Parathyroid adenoma (tissue), 2 donors: ENCODE measurements around the gene SAMD9L.
"Not testable (repeated sequence)": the region's sequence is repeated elsewhere in the genome, so short reads cannot be mapped to it uniquely, and the experiment has no call there.

Experiments
- H2AFZ ChIP-seq: fragments of 300-600 bp; sonication (generic); one replicate; pipeline ENCODE4 v1.7.0; 2017; ENCODE audit warnings: antibody characterized with exemption, mild to moderate bottlenecking
- H3K27ac ChIP-seq: fragments of 300-600 bp; sonication (generic); one replicate; pipeline ENCODE4 v1.7.0; 2017
- H3K27me3 ChIP-seq: fragments of 300-600 bp; sonication (generic); one replicate; pipeline ENCODE4 v1.7.0; 2017; ENCODE audit warnings: low read length; ENCODE audit not compliant: control insufficient read depth, insufficient read depth
- H3K36me3 ChIP-seq: fragments of 300-600 bp; sonication (generic); one replicate; pipeline ENCODE4 v1.7.0; 2017; ENCODE audit warnings: low read length; ENCODE audit not compliant: control insufficient read depth, insufficient read depth
- H3K4me1 ChIP-seq: fragments of 300-600 bp; sonication (generic); one replicate; pipeline ENCODE4 v1.7.0; 2017; ENCODE audit warnings: control low read depth
- H3K4me2 ChIP-seq: fragments of 300-600 bp; sonication (generic); one replicate; pipeline ENCODE4 v1.7.0; 2017; ENCODE audit warnings: low read length
- H3K4me3 ChIP-seq: fragments of 300-600 bp; sonication (generic); one replicate; pipeline ENCODE4 v1.7.0; 2017; ENCODE audit warnings: low read depth, low read length
- H3K79me2 ChIP-seq: fragments of 300-600 bp; sonication (generic); one replicate; pipeline ENCODE4 v1.7.0; 2017; ENCODE audit warnings: control low read depth
- H3K9ac ChIP-seq: fragments of 300-600 bp; sonication (generic); one replicate; pipeline ENCODE4 v1.7.0; 2017; ENCODE audit warnings: mild to moderate bottlenecking
- H3K9me3 ChIP-seq: fragments of 300-600 bp; sonication (generic); one replicate; pipeline ENCODE4 v1.7.0; 2017; ENCODE audit warnings: low read length; ENCODE audit not compliant: control insufficient read depth
- CTCF ChIP-seq: fragments of 300-600 bp; sonication (generic); IDR thresholded peaks from one replicate; pipeline ENCODE4 v1.7.0; 2017; ENCODE audit warnings: antibody characterized with exemption, mild to moderate bottlenecking
- donor health status: primary hyperparathyroidism.

SAMD9L gene

GRCh38 chr7:93140582-93141191, 7.5 kb downstream of the SAMD9L start:
- H3K4me2 ChIP-seq: no peak overlapping the region

DNA sequence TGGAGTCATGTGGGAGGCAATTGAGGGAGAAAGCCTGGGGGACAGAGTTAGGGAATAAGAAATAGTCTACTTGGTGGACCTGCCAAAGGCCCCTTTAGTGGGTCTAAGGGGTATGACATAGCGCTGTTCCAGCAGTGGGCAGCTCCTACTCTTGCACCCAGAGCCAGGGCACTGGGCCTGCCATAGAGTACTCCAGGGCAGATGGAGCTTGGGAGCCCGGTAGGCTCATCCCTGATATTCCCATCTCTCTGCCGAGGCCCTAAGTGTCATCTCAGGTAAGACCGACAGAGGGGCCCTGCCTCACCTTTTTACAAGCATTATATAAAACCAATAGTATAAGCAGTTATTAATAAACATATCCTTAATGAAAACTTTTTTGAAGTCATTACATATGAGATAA, 9.6 kb downstream of the SAMD9L start:
- Histone ChIP-seq H2AFZ (no peak overlapping the region), H3K4me2 (no peak overlapping the region), H3K36me3 (no peaks in the 10 kb centered on the region), H3K4me1 (no peaks in the 10 kb centered on the region), H3K4me3 (no peak overlapping the region), H3K27ac (no peak overlapping the region), H3K27me3 (no peaks in the 10 kb centered on the region), H3K79me2 (no peaks in the 10 kb centered on the region), H3K9me3 (no peaks in the 10 kb centered on the region), H3K9ac (no peak overlapping the region)
- no peak for TF ChIP-seq CTCF

More at GRCh38 chr7:93140582-93141191, 7.5 kb downstream of the SAMD9L start:
- Histone ChIP-seq H3K9me3 (no peaks in the 10 kb centered on the region), H3K9ac (no peak overlapping the region), H3K79me2 (no peaks in the 10 kb centered on the region), H3K27me3 (no peaks in the 10 kb centered on the region), H3K4me1 (no peaks in the 10 kb centered on the region), H2AFZ (no peak overlapping the region), H3K27ac (no peak overlapping the region), H3K4me3 (no peak overlapping the region), H3K36me3 (no peaks in the 10 kb centered on the region)
- TF ChIP-seq CTCF: no peak

GRCh38 chr7:93133005-93133404, 15.2 kb downstream of the SAMD9L start:
- Histone ChIP-seq H3K27me3 (no peaks in the 10 kb centered on the region), H3K79me2 (no peaks in the 10 kb centered on the region), H3K4me2 (no peak overlapping the region), H3K9me3 (no peaks in the 10 kb centered on the region), H3K4me3 (no peak overlapping the region), H3K36me3 (no peaks in the 10 kb centered on the region), H3K4me1 (no peaks in the 10 kb centered on the region), H3K9ac (no peak overlapping the region), H2AFZ (no peak overlapping the region), H3K27ac (no peak overlapping the region)
- no peak for TF ChIP-seq CTCF

DNA sequence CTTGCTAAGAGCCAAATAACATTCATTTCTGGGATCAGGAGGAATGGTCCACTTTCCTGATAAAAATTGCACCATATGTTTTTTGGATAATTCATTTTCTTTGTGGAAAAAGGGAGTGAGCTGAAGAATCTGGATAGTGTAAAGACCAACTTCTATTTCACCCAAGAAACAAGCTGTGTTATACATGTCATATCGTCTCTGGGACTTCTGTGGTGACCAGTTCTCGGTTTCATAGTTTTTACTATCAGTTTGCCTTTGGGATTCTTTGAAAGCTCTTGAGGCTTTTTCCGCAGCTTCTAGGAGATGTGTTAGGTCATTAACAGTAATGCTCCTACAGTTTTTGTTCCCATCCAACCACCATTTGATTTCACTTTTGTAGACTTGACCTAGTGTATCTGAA, 16.0 kb downstream of the SAMD9L start:
- Histone ChIP-seq H3K27me3 (no peaks in the 10 kb centered on the region), H3K4me2 (no peak overlapping the region), H3K4me3 (no peak overlapping the region), H3K4me1 (no peaks in the 10 kb centered on the region), H3K79me2 (no peaks in the 10 kb centered on the region), H3K9ac (no peak overlapping the region), H3K36me3 (no peaks in the 10 kb centered on the region), H3K9me3 (no peaks in the 10 kb centered on the region), H2AFZ (no peak overlapping the region), H3K27ac (no peak overlapping the region)
- no peak for TF ChIP-seq CTCF

- H3K4me2 ChIP-seq, H3K79me2 ChIP-seq, H3K9me3 ChIP-seq, H3K4me3 ChIP-seq, H2AFZ ChIP-seq, H3K27ac ChIP-seq, H3K4me1 ChIP-seq, H3K27me3 ChIP-seq, H3K9ac ChIP-seq, H3K36me3 ChIP-seq: not testable (repeated sequence)
Observed at GRCh38 chr7:93126954-93127353, 21.2 kb downstream of the SAMD9L start.

GRCh38 chr7:93123532-93123931, 24.7 kb downstream of the SAMD9L start:
- not testable (repeated sequence) for H3K4me3 ChIP-seq, H3K9me3 ChIP-seq, H3K4me2 ChIP-seq

More at GRCh38 chr7:93123532-93123931, 24.7 kb downstream of the SAMD9L start:
- H3K4me1 ChIP-seq, H3K79me2 ChIP-seq, H2AFZ ChIP-seq, H3K27me3 ChIP-seq, H3K36me3 ChIP-seq, H3K27ac ChIP-seq, H3K9ac ChIP-seq: not testable (repeated sequence)
